Sigmoid colon (tissue), 7 donors: Measurements from ENCODE around the gene CLSTN1. TPM values are rescaled to one million over a fixed set of nuclear protein-coding genes. Genes with fewer than 3 reads are reported as not detected.

Source experiments
- DNase-seq: peaks from one replicate; pipeline ENCODE4 v3.0.0-alpha.2; 2019
- H3K27ac ChIP-seq, 4 donors: fragments of 200-600 bp; sonication (generic); one replicate each; pipeline ENCODE4 v1.5.1; 2016 to 2019; ENCODE audit warnings: mild to moderate bottlenecking in 1 of 4
- H3K27me3 ChIP-seq, 3 donors: fragments of 200-600 bp; sonication (generic); one replicate each; pipeline ENCODE4 v1.5.1; 2019; ENCODE audit warnings: mild to moderate bottlenecking in 1 of 3
- H3K36me3 ChIP-seq, 4 donors: fragments of 200-600 bp; sonication (generic); one replicate each; pipeline ENCODE4 v1.5.1; 2016 to 2019
- H3K4me1 ChIP-seq, 4 donors: fragments of 200-600 bp; sonication (generic); one replicate each; pipeline ENCODE4 v1.5.1; 2017 to 2019
- H3K4me3 ChIP-seq, 4 donors: fragments of 200-600 bp; sonication (generic); one replicate each; pipeline ENCODE4 v1.5.1; 2017 to 2019; ENCODE audit warnings: mild to moderate bottlenecking in 2 of 4, moderate library complexity in 1 of 4
- H3K9me3 ChIP-seq, 4 donors: fragments of 200-600 bp in 3 of 4; sonication (generic) in 3 of 4; one replicate each; pipeline versions ENCODE4 v1.5.1 to v1.6.1; 2013 to 2019
- CTCF ChIP-seq, 4 experiments: fragments of 450-650 bp in 3 of 4; fragments of 200-600 bp in 1 of 4; IDR thresholded peaks; one replicate each; pipeline ENCODE4 v1.5.1; 2016 to 2019; ENCODE audit warnings: antibody characterized with exemption in 4 of 4, mild to moderate bottlenecking in 3 of 4, moderate library complexity in 2 of 4
- EP300 ChIP-seq, 4 donors: sonication (generic); formaldehyde crosslinking; IDR thresholded peaks; one replicate each; pipeline ENCODE4 v1.6.1; 2017; ENCODE audit warnings: antibody characterized with exemption in 4 of 4
- POLR2A ChIP-seq, 2 donors: fragments of 450-650 bp; IDR thresholded peaks; one replicate each; pipeline ENCODE4 v1.6.1; 2016; ENCODE audit warnings: antibody characterized with exemption in 2 of 2, mild to moderate bottlenecking in 2 of 2, moderate library complexity in 2 of 2
- POLR2AphosphoS5 ChIP-seq, 4 donors: sonication (generic); formaldehyde crosslinking; IDR thresholded peaks; one replicate each; pipeline ENCODE4 v1.6.1; 2017; ENCODE audit warnings: antibody characterized with exemption in 4 of 4
- WGBS, 2 donors: extraction: QIAGEN DNeasy Blood & Tissue Kit; methylation state at CpG; one replicate each; pipeline ENCODE4 v1.1.7; 2013; 5-methylcytosine and 5-hydroxymethylcytosine counted together
- intact Hi-C: fragments of 100-400 bp; cut with DNase I; formaldehyde crosslinking; loops from one replicate; pipeline ENCODE4 v1.15.1; 2023
- polyA plus RNA-seq, 3 donors: library from polyadenylated mRNA; stranded (reverse); fragments of 200-250 nt; gene quantifications; one replicate each; pipeline ENCODE4 v1.2.3, GENCODE V29; 2013
- total RNA-seq, 4 donors: library from RNA; depleted of rRNA; stranded (reverse); fragments of >200 nt; gene quantifications; one replicate each; pipeline ENCODE4 v1.1.0, GENCODE V29; 2016
- donor health status: healthy with polysubstance abuse.
- donor health status: Bipolar disorder and iron deficiency.
- donor health status: healthy.

CLSTN1 gene
- total and polyA plus RNA-seq, 7 donors, result 21.0 to 105 (median 34.6) TPM

- Histone ChIP-seq H3K36me3 (no peaks in the 10 kb centered on the region), H3K9me3 (no peaks in the 10 kb centered on the region), H3K27ac (no peak overlapping the region), H3K4me1 (no peaks in the 10 kb centered on the region), H3K4me3 (no peak overlapping the region), H3K27me3 (no peaks in the 10 kb centered on the region)
- no peak for DNase-seq
- TF ChIP-seq CTCF (IDR thresholded peaks at IDR 0.05), result no peak
- TF ChIP-seq POLR2A (IDR thresholded peaks at IDR 0.05), result no peak
- TF ChIP-seq POLR2AphosphoS5 (IDR thresholded peaks at IDR 0.05), result no peak
- TF ChIP-seq EP300 (IDR thresholded peaks at IDR 0.05), result no peak
- intact Hi-C loops, result no loop called here
- WGBS, 2 donors, result 61 to 81% methylated on average over 20 of the region's 20 CpGs
Observed at GRCh38 chr1:9849691-9850441, 26.1 kb upstream of the CLSTN1 start.

DNA sequence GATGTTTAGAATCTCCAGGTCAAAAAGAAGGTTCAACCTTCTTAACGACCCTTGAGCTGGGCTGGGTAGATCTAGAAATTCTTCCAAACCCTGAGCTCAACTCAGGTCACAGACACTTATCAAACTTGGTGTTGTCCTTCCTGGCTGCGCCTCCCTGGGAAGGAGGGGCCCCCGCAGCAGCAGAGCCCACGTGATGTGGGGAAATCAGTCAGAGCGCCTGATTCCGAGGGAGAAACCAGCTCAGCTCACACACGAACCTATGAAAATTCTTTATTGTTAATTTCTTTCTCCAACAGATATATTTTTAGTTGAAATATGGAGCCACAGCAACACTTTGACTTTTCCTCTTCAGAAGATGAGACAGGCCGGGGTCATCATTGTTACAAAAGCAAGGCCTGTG lies 24.3 kb upstream of the CLSTN1 start:
- Histone ChIP-seq H3K4me1 (peaks cover 0 to 11% (median 7%) of the 10 kb centered on the region in 4 donors), H3K36me3 (no peaks in the 10 kb centered on the region), H3K4me3 (no peak overlapping the region), H3K27me3 (no peaks in the 10 kb centered on the region), H3K9me3 (no peaks in the 10 kb centered on the region), H3K27ac (no peak overlapping the region)
- 63 to 86% methylated on average over 8 of the region's 8 CpGs for WGBS, 2 donors
- no peak for TF ChIP-seq POLR2AphosphoS5 (IDR thresholded peaks at IDR 0.05)
- no peak for TF ChIP-seq CTCF (IDR thresholded peaks at IDR 0.05)
- TF ChIP-seq EP300 (IDR thresholded peaks at IDR 0.05), result no peak
- TF ChIP-seq POLR2A (IDR thresholded peaks at IDR 0.05), result no peak
- intact Hi-C loops, result no loop called here
- DNase-seq, result no peak

DNA sequence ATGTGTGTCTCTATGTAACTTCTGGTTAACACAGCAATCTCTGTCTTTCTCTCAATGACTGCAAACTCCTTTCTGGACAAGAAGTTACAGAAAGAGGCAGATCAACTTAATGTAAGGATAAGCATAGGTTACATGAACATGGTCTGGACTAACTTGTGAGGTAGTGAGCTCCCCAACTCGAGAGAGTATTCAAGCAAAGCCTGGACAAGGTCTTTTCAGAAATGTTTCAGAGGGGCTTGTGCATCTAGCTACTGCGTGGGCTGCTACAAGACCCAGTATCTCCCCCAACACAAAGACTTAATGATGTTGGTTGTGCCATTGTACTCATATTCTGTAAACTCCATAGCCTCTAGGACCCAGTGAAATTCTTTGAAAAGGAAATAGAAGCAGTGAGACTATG lies 23.5 kb upstream of the CLSTN1 start:
- no peaks in the 10 kb centered on the region for H3K36me3 ChIP-seq
- H3K27me3 ChIP-seq, result no peaks in the 10 kb centered on the region
- H3K27ac ChIP-seq, result no peak overlapping the region
- DNase-seq, result no peak
- no peaks in the 10 kb centered on the region for H3K9me3 ChIP-seq
- no peak overlapping the region for H3K4me3 ChIP-seq
- intact Hi-C loops, result no loop called here
- peaks cover 0 to 11% (median 7%) of the 10 kb centered on the region in 4 donors for H3K4me1 ChIP-seq
- TF ChIP-seq CTCF (IDR thresholded peaks at IDR 0.05) (no peak), POLR2A (IDR thresholded peaks at IDR 0.05) (no peak), POLR2AphosphoS5 (IDR thresholded peaks at IDR 0.05) (no peak), EP300 (IDR thresholded peaks at IDR 0.05) (no peak)
- WGBS, 2 donors, result 96 to 98% methylated on average over 2 of the region's 2 CpGs

DNA sequence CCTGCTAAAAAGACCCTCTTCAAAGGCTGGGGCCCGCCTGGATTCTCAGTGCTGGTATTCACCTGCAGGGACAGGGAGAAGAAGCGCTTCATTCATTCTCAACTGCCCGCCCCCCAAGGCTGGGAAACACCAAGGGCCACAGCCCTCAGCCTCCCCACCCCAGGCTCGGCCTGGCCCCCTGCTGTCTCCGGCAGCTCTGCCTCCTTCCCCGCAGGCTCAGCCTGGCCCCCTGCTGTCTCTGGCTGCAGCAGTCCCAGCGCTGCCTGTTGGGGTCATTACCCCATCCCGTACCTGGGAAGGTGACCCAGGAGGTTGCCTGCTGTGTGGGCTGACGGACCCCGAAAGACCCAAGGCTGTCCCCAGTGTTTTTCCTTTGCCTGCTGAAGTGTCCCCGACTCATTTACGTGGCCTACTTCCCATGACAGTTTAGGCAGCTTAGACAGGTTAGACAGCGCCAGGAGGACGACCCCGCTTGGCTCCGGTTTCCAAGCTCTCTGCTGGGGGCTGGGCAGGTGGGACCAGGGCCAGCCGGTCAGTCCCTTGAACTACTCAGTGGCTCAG lies 22.9 kb upstream of the CLSTN1 start:
- 87 to 93% methylated on average over 17 of the region's 17 CpGs for WGBS, 2 donors
- H3K36me3 ChIP-seq, result no peaks in the 10 kb centered on the region
- intact Hi-C loops, result no loop called here
- no peak overlapping the region for H3K4me3 ChIP-seq
- TF ChIP-seq POLR2AphosphoS5 (IDR thresholded peaks at IDR 0.05), result no peak
- TF ChIP-seq POLR2A (IDR thresholded peaks at IDR 0.05), result no peak
- peaks cover 0 to 11% (median 7%) of the 10 kb centered on the region in 4 donors for H3K4me1 ChIP-seq
- no peaks in the 10 kb centered on the region for H3K27me3 ChIP-seq
- no peaks in the 10 kb centered on the region for H3K9me3 ChIP-seq
- no peak overlapping the region for H3K27ac ChIP-seq
- DNase-seq, result no peak

DNA sequence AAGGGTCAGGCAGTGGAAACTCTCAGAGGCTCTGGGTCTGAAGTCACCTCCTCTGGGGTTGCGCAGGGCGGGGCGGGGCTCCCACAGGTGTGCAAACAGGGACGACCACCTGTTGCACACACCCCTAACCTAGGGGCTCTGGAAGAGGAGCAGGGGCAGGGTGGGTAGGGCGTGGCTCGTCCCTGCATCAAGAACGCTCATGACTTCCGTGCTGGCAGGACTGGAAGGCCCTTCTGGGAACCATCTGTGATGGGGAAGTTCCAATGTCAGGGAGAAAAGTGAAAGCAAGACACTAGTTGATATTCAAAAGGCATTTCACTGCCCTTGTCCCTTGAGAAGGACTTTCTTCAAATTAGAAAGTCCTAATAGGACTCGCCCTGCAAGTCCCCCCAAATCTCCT lies 22.1 kb upstream of the CLSTN1 start:
- no peak for DNase-seq
- H3K36me3 ChIP-seq, result no peaks in the 10 kb centered on the region
- no peaks in the 10 kb centered on the region for H3K9me3 ChIP-seq
- intact Hi-C loops, result no loop called here
- H3K27me3 ChIP-seq, result no peaks in the 10 kb centered on the region
- no peak for TF ChIP-seq POLR2A (IDR thresholded peaks at IDR 0.05)
- no peak for TF ChIP-seq POLR2AphosphoS5 (IDR thresholded peaks at IDR 0.05)
- no peak for TF ChIP-seq CTCF (IDR thresholded peaks at IDR 0.05)
- TF ChIP-seq EP300 (IDR thresholded peaks at IDR 0.05), result no peak
- H3K4me1 ChIP-seq, result peaks cover 0 to 11% (median 7%) of the 10 kb centered on the region in 4 donors
- 45 to 66% methylated on average over 9 of the region's 9 CpGs for WGBS, 2 donors
- H3K27ac ChIP-seq, result no peak overlapping the region
- H3K4me3 ChIP-seq, result no peak overlapping the region
